Measurements from ENCODE around the gene OTOP1.

- TF ChIP-seq, protein P1, sequence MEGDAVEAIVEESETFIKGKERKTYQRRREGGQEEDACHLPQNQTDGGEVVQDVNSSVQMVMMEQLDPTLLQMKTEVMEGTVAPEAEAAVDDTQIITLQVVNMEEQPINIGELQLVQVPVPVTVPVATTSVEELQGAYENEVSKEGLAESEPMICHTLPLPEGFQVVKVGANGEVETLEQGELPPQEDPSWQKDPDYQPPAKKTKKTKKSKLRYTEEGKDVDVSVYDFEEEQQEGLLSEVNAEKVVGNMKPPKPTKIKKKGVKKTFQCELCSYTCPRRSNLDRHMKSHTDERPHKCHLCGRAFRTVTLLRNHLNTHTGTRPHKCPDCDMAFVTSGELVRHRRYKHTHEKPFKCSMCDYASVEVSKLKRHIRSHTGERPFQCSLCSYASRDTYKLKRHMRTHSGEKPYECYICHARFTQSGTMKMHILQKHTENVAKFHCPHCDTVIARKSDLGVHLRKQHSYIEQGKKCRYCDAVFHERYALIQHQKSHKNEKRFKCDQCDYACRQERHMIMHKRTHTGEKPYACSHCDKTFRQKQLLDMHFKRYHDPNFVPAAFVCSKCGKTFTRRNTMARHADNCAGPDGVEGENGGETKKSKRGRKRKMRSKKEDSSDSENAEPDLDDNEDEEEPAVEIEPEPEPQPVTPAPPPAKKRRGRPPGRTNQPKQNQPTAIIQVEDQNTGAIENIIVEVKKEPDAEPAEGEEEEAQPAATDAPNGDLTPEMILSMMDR (IDR thresholded peaks at IDR 0.05), result no peak
- no peak for TF ChIP-seq POLR2AphosphoS5 (IDR thresholded peaks at IDR 0.05)
Measured at GRCh38 chr4:4256799-4257198, 30.1 kb upstream of the OTOP1 start.

Data from prostate gland (tissue), 2 donors.